ENCODE measurements around the gene ST8SIA5.

Gene ST8SIA5

DNA sequence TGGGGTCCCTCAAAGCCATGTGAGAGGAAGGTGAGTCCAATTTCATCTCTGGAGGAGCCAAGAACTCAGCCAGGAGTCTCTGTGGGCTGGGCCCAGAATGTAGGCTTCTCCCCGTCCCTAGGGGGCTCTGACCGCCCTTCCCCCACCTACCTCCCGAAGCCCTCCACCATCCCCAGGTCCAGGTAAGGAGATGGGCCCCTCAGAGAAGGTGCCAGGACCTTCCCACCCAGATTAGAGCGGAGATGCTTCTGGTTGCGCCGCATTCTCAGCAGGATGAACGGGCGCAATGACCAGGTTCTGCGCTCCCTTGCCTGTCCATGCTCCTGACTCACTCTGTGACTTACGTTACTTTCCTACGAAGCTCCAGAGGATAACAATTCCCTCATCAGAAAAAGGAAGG lies 23.0 kb downstream of the ST8SIA5 start:
- TF ChIP-seq OSR1 (CRISPR knock-in tag; IDR thresholded peaks at IDR 0.05) (no peak), ZNF8 (CRISPR knock-in tag; IDR thresholded peaks at IDR 0.05) (no peak), ZFP30 (CRISPR knock-in tag; IDR thresholded peaks at IDR 0.05) (no peak), SNAI2 (CRISPR knock-in tag; IDR thresholded peaks at IDR 0.05) (no peak), ESRRG (CRISPR knock-in tag; IDR thresholded peaks at IDR 0.05) (no peak), TOX (CRISPR knock-in tag; IDR thresholded peaks at IDR 0.05; ENCODE audit: borderline replicate concordance) (no peak), ZNF70 (CRISPR knock-in tag; IDR thresholded peaks at IDR 0.05) (no peak)
- TF ChIP-seq, protein P1, sequence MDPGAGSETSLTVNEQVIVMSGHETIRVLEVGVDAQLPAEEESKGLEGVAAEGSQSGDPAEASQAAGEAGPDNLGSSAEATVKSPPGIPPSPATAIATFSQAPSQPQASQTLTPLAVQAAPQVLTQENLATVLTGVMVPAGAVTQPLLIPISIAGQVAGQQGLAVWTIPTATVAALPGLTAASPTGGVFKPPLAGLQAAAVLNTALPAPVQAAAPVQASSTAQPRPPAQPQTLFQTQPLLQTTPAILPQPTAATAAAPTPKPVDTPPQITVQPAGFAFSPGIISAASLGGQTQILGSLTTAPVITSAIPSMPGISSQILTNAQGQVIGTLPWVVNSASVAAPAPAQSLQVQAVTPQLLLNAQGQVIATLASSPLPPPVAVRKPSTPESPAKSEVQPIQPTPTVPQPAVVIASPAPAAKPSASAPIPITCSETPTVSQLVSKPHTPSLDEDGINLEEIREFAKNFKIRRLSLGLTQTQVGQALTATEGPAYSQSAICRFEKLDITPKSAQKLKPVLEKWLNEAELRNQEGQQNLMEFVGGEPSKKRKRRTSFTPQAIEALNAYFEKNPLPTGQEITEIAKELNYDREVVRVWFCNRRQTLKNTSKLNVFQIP (CRISPR knock-in tag; IDR thresholded peaks at IDR 0.05; ENCODE audit: borderline replicate concordance, low read depth), result no peak
- no peak for ATAC-seq

DNA sequence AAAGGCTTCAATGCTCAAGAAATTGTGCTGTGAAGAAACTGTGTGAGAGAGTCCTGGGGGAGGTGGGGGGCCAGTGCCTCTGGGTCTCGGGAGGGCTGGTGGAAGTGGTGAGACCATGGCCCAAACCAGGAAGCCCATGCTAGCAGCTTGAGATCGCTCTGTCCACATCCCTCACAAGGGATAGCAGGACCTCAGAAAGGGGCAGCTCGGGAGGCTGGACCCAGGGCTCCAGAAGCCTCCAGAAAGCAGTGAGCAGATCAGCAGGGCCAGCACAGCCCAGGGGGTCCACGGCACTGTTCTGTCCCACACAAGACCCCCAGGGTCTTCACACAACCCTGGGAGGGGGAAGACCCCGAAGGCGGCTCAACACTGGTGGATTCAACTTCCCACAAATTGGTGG lies 24.1 kb downstream of the ST8SIA5 start:
- no peak for ATAC-seq

DNA sequence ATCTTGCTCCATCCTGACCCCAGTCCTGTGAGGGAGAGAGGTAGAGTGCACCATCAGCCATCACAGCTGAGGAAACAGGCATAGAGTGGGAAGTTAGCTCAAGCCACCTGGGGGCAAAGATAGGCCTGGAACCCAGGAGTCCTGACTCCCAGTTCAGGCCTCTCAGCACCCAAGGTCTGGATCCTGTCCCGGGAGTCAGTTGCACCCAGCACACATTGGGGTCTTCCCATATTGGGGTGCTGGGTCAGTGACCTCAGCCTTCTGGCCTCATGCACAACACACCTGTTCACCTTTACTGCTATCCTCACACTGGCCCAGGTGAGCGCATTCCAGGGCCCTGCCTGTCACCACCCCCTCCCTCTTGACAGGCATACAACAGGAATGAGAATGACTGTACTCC lies 24.7 kb downstream of the ST8SIA5 start:
- no peak for TF ChIP-seq PPARA (CRISPR knock-in tag; IDR thresholded peaks at IDR 0.05; ENCODE audit: borderline replicate concordance)
- TF ChIP-seq ZFP30 (CRISPR knock-in tag; IDR thresholded peaks at IDR 0.05), result no peak
- TF ChIP-seq RARB (CRISPR knock-in tag; IDR thresholded peaks at IDR 0.05), result no peak
- no peak for TF ChIP-seq OSR1 (CRISPR knock-in tag; IDR thresholded peaks at IDR 0.05)
- no peak for TF ChIP-seq ISL1 (CRISPR knock-in tag; IDR thresholded peaks at IDR 0.05)
- TF ChIP-seq TOX (CRISPR knock-in tag; IDR thresholded peaks at IDR 0.05; ENCODE audit: borderline replicate concordance), result no peak
- no peak for TF ChIP-seq SNAI2 (CRISPR knock-in tag; IDR thresholded peaks at IDR 0.05)
- TF ChIP-seq, protein P1 (CRISPR knock-in tag; IDR thresholded peaks at IDR 0.05; ENCODE audit: borderline replicate concordance, low read depth), result no peak
- TF ChIP-seq ARNTL (CRISPR knock-in tag; IDR thresholded peaks at IDR 0.05; ENCODE audit: borderline replicate concordance, low read depth), result no peak
- no peak for TF ChIP-seq GLIS3 (CRISPR knock-in tag; IDR thresholded peaks at IDR 0.05)
- TF ChIP-seq, protein P2, sequence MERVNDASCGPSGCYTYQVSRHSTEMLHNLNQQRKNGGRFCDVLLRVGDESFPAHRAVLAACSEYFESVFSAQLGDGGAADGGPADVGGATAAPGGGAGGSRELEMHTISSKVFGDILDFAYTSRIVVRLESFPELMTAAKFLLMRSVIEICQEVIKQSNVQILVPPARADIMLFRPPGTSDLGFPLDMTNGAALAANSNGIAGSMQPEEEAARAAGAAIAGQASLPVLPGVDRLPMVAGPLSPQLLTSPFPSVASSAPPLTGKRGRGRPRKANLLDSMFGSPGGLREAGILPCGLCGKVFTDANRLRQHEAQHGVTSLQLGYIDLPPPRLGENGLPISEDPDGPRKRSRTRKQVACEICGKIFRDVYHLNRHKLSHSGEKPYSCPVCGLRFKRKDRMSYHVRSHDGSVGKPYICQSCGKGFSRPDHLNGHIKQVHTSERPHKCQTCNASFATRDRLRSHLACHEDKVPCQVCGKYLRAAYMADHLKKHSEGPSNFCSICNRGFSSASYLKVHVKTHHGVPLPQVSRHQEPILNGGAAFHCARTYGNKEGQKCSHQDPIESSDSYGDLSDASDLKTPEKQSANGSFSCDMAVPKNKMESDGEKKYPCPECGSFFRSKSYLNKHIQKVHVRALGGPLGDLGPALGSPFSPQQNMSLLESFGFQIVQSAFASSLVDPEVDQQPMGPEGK (CRISPR knock-in tag; IDR thresholded peaks at IDR 0.05; ENCODE audit: borderline replicate concordance), result no peak
- TF ChIP-seq ZC3H10 (CRISPR knock-in tag; IDR thresholded peaks at IDR 0.05), result no peak
- no peak for ATAC-seq

More for the DNA sequence above, 24.1 kb downstream of the ST8SIA5 start:
- TF ChIP-seq ESRRG (CRISPR knock-in tag; IDR thresholded peaks at IDR 0.05) (no peak), ISL1 (CRISPR knock-in tag; IDR thresholded peaks at IDR 0.05) (no peak), PPARA (CRISPR knock-in tag; IDR thresholded peaks at IDR 0.05; ENCODE audit: borderline replicate concordance) (no peak), TCF4 (CRISPR knock-in tag; IDR thresholded peaks at IDR 0.05; ENCODE audit: borderline replicate concordance) (no peak), CSDC2 (CRISPR knock-in tag; IDR thresholded peaks at IDR 0.05) (no peak), GLIS3 (CRISPR knock-in tag; IDR thresholded peaks at IDR 0.05) (no peak), ZFP30 (CRISPR knock-in tag; IDR thresholded peaks at IDR 0.05) (no peak), OSR1 (CRISPR knock-in tag; IDR thresholded peaks at IDR 0.05) (no peak), ZNF8 (CRISPR knock-in tag; IDR thresholded peaks at IDR 0.05) (no peak), ZNF565 (CRISPR knock-in tag; conservative IDR thresholded peaks at IDR 0.05; ENCODE audit: low read depth) (no peak), BACH2 (CRISPR knock-in tag; IDR thresholded peaks at IDR 0.05; ENCODE audit: borderline replicate concordance) (no peak)

DNA sequence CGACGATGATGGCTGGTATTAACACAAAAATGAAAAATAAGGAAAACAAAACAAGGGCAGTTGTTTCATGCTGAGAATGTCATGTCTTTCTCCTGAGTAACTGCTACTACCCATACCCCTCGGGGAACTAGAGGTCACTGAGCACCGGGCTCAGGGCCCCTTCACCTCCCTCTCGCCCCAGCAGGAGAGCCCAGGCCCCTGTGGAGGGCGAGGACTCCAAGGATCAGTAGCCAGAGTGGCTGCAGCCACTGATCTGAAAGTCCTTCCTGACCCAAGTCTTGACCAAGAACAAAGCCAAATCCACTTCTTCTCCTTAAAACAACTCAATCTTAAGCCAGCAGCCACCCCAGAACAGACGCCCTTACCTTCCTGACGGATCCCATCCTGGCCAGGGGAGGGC lies 25.5 kb downstream of the ST8SIA5 start:
- no peak for ATAC-seq
- TF ChIP-seq, protein P3, sequence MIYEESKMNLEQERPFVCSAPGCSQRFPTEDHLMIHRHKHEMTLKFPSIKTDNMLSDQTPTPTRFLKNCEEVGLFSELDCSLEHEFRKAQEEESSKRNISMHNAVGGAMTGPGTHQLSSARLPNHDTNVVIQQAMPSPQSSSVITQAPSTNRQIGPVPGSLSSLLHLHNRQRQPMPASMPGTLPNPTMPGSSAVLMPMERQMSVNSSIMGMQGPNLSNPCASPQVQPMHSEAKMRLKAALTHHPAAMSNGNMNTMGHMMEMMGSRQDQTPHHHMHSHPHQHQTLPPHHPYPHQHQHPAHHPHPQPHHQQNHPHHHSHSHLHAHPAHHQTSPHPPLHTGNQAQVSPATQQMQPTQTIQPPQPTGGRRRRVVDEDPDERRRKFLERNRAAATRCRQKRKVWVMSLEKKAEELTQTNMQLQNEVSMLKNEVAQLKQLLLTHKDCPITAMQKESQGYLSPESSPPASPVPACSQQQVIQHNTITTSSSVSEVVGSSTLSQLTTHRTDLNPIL (CRISPR knock-in tag; IDR thresholded peaks at IDR 0.05; ENCODE audit: low read depth), result no peak
- TF ChIP-seq, protein P4, sequence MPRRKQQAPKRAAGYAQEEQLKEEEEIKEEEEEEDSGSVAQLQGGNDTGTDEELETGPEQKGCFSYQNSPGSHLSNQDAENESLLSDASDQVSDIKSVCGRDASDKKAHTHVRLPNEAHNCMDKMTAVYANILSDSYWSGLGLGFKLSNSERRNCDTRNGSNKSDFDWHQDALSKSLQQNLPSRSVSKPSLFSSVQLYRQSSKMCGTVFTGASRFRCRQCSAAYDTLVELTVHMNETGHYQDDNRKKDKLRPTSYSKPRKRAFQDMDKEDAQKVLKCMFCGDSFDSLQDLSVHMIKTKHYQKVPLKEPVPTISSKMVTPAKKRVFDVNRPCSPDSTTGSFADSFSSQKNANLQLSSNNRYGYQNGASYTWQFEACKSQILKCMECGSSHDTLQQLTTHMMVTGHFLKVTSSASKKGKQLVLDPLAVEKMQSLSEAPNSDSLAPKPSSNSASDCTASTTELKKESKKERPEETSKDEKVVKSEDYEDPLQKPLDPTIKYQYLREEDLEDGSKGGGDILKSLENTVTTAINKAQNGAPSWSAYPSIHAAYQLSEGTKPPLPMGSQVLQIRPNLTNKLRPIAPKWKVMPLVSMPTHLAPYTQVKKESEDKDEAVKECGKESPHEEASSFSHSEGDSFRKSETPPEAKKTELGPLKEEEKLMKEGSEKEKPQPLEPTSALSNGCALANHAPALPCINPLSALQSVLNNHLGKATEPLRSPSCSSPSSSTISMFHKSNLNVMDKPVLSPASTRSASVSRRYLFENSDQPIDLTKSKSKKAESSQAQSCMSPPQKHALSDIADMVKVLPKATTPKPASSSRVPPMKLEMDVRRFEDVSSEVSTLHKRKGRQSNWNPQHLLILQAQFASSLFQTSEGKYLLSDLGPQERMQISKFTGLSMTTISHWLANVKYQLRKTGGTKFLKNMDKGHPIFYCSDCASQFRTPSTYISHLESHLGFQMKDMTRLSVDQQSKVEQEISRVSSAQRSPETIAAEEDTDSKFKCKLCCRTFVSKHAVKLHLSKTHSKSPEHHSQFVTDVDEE (CRISPR knock-in tag; IDR thresholded peaks at IDR 0.05), result no peak
- no peak for TF ChIP-seq ARNTL (CRISPR knock-in tag; IDR thresholded peaks at IDR 0.05; ENCODE audit: borderline replicate concordance, low read depth)
- TF ChIP-seq GLIS3 (CRISPR knock-in tag; IDR thresholded peaks at IDR 0.05), result no peak
- TF ChIP-seq ZNF70 (CRISPR knock-in tag; IDR thresholded peaks at IDR 0.05), result no peak
- TF ChIP-seq, protein P5, sequence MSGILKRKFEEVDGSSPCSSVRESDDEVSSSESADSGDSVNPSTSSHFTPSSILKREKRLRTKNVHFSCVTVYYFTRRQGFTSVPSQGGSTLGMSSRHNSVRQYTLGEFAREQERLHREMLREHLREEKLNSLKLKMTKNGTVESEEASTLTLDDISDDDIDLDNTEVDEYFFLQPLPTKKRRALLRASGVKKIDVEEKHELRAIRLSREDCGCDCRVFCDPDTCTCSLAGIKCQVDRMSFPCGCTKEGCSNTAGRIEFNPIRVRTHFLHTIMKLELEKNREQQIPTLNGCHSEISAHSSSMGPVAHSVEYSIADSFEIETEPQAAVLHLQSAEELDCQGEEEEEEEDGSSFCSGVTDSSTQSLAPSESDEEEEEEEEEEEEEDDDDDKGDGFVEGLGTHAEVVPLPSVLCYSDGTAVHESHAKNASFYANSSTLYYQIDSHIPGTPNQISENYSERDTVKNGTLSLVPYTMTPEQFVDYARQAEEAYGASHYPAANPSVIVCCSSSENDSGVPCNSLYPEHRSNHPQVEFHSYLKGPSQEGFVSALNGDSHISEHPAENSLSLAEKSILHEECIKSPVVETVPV (CRISPR knock-in tag; IDR thresholded peaks at IDR 0.05), result no peak
- TF ChIP-seq CSDC2 (CRISPR knock-in tag; IDR thresholded peaks at IDR 0.05), result no peak
- no peak for TF ChIP-seq OSR1 (CRISPR knock-in tag; IDR thresholded peaks at IDR 0.05)
- no peak for TF ChIP-seq ZNF8 (CRISPR knock-in tag; IDR thresholded peaks at IDR 0.05)
- TF ChIP-seq ZFP30 (CRISPR knock-in tag; IDR thresholded peaks at IDR 0.05), result no peak
- no peak for TF ChIP-seq SNAI2 (CRISPR knock-in tag; IDR thresholded peaks at IDR 0.05)
- no peak for TF ChIP-seq PPARA (CRISPR knock-in tag; IDR thresholded peaks at IDR 0.05; ENCODE audit: borderline replicate concordance)
- TF ChIP-seq, protein P1 (CRISPR knock-in tag; IDR thresholded peaks at IDR 0.05; ENCODE audit: borderline replicate concordance, low read depth), result no peak
- TF ChIP-seq ISL1 (CRISPR knock-in tag; IDR thresholded peaks at IDR 0.05), result no peak
- no peak for TF ChIP-seq TCF4 (CRISPR knock-in tag; IDR thresholded peaks at IDR 0.05; ENCODE audit: borderline replicate concordance)

Data from SK-N-SH treated with all-trans-retinoic acid at 6 μM for 48 hours (cell line).